Breast epithelium (tissue), 3 donors: ENCODE results near the gene EHMT2.

ENCODE experiments used
- POLR2A ChIP-seq: fragments of 450-650 bp; IDR thresholded peaks from one replicate; pipeline ENCODE4 v1.6.1; 2016; ENCODE audit warnings: antibody characterized with exemption, mild to moderate bottlenecking, moderate library complexity
- POLR2AphosphoS5 ChIP-seq, 3 donors: sonication (generic); formaldehyde crosslinking; IDR thresholded peaks; one replicate each; pipeline ENCODE4 v1.6.1; 2017; ENCODE audit warnings: antibody characterized with exemption in 3 of 3
- TF ChIP-seq, protein P1 (sequence below), 3 donors: fragments of 450-650 bp; IDR thresholded peaks; one replicate each; pipeline ENCODE4 v1.5.1; 2016 to 2017; ENCODE audit warnings: antibody characterized with exemption in 3 of 3, mild to moderate bottlenecking in 3 of 3, moderate library complexity in 3 of 3

DNA sequence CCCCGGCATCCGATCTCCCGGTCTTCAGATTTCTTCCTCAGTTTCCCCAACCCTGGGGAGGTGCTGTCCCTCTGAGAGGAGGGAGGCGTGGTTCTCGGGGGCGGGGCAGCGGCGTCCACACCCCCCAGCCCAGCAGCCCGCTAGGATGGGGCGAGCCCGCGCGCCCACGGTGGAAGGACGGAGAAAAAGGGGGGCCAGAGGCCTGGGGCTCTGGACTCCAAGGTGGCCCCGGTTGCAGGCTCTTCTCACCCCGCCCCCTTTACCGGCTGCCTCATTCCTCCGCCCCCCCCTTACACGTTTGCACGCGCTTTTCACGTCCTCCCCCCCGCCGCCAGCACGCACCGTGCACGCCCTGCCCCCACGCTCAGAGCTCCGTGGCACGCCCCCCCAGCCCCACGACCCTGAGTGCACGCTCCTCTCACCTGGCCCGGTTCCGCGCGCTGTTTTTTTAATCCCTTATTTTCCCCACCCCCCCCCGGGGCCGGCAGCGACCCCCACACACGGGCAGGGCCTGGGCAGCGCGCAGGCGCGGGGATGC is 4.0 kb upstream of the EHMT2 start:
- TF ChIP-seq POLR2A (no peak), POLR2AphosphoS5 (IDR thresholded peaks at IDR 0.05) (no peak)
- TF ChIP-seq, protein P1, sequence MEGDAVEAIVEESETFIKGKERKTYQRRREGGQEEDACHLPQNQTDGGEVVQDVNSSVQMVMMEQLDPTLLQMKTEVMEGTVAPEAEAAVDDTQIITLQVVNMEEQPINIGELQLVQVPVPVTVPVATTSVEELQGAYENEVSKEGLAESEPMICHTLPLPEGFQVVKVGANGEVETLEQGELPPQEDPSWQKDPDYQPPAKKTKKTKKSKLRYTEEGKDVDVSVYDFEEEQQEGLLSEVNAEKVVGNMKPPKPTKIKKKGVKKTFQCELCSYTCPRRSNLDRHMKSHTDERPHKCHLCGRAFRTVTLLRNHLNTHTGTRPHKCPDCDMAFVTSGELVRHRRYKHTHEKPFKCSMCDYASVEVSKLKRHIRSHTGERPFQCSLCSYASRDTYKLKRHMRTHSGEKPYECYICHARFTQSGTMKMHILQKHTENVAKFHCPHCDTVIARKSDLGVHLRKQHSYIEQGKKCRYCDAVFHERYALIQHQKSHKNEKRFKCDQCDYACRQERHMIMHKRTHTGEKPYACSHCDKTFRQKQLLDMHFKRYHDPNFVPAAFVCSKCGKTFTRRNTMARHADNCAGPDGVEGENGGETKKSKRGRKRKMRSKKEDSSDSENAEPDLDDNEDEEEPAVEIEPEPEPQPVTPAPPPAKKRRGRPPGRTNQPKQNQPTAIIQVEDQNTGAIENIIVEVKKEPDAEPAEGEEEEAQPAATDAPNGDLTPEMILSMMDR (IDR thresholded peaks at IDR 0.05) = no peak
